ENCODE measurements around the gene OGFR.
A peak's percentile ranks its signal among the peaks of the same experiment; 100 is the strongest.
"Not testable (repeated sequence)": the region's sequence is repeated elsewhere in the genome, so short reads cannot be mapped to it uniquely, and the experiment has no call there.

OGFR gene

GRCh38 chr20:62844182-62844581, 39.5 kb downstream of the OGFR start:
- no peak for DNase-seq

GRCh38 chr20:62845416-62846160, 41.0 kb downstream of the OGFR start:
- DNase-seq: peak; percentile 77

GRCh38 chr20:62846166-62846890, 41.7 kb downstream of the OGFR start:
- DNase-seq: peak; percentile 15

- DNase-seq: not testable (repeated sequence)
These were observed 44.3 kb downstream of the OGFR start for GRCh38 chr20:62848917-62849316.

- DNase-seq: no peak
These were observed 44.8 kb downstream of the OGFR start for GRCh38 chr20:62849431-62849830.

GRCh38 chr20:62850333-62850974, 45.8 kb downstream of the OGFR start:
- no peak for DNase-seq

GRCh38 chr20:62852196-62852595, 47.6 kb downstream of the OGFR start:
- no peak for DNase-seq

GRCh38 chr20:62852841-62853240, 48.2 kb downstream of the OGFR start:
- DNase-seq: no peak

GRCh38 chr20:62853304-62853703, 48.7 kb downstream of the OGFR start:
- DNase-seq: not testable (repeated sequence)

- no peak for DNase-seq
These were observed 49.5 kb downstream of the OGFR start for GRCh38 chr20:62854121-62854520.

- no peak for DNase-seq
These were observed 50.5 kb downstream of the OGFR start for GRCh38 chr20:62855120-62855519.

GRCh38 chr20:62856931-62857619, 52.4 kb downstream of the OGFR start:
- no peak for DNase-seq

- DNase-seq: no peak
These were observed 53.6 kb downstream of the OGFR start for GRCh38 chr20:62858058-62858830.

- DNase-seq: no peak
These were observed 55.1 kb downstream of the OGFR start for GRCh38 chr20:62859721-62860120.

GRCh38 chr20:62860391-62860923, 55.8 kb downstream of the OGFR start:
- DNase-seq: peak; percentile 39

GRCh38 chr20:62860924-62861691, 56.5 kb downstream of the OGFR start:
- DNase-seq: no peak

- DNase-seq: peak; percentile 84
These were observed 57.2 kb downstream of the OGFR start, which contains the start of gene TCFL5 for GRCh38 chr20:62861726-62862336. TSS of gene TCFL5 (minus strand) at chr20:62861822. CDS start at chr20:62861670, 152 bp downstream.

Data from fibroblast of skin of right quadriceps (primary cell).